HepG2 (cell line): ENCODE results near the gene WDR81. TPM values are rescaled to one million over a fixed set of nuclear protein-coding genes. Genes with fewer than 3 reads are reported as not detected.

Experiments
- ARNT ChIP-seq: fragments of 450-650 bp; IDR thresholded peaks from 2 replicates; pipeline ENCODE4 v1.6.1; 2017
- BHLHE40 ChIP-seq: IDR thresholded peaks from 2 replicates; pipeline ENCODE4 v1.6.1; 2011; ENCODE audit warnings: low read length, improper control_type of control experiment
- BORCS8-MEF2B ChIP-seq: sonication (generic); formaldehyde crosslinking; IDR thresholded peaks from 2 replicates; pipeline ENCODE4 v1.8.0; 2022; ENCODE audit warnings: mild to moderate bottlenecking, missing genetic modification reagents
- FOXK1 ChIP-seq: sonication (generic); formaldehyde crosslinking; IDR thresholded peaks from 2 replicates; pipeline ENCODE4 v1.4.0; 2020; ENCODE audit warnings: low read depth, missing genetic modification reagents, borderline replicate concordance
- GATAD2A ChIP-seq: IDR thresholded peaks from 2 replicates; pipeline ENCODE4 v1.6.1; 2016
- GTF3A ChIP-seq: sonication (generic); formaldehyde crosslinking; conservative IDR thresholded peaks from 2 replicates; pipeline ENCODE4 v1.4.0; 2020; ENCODE audit warnings: mild to moderate bottlenecking, missing genetic modification reagents
- HIC2 ChIP-seq: sonication (generic); formaldehyde crosslinking; IDR thresholded peaks from 2 replicates; pipeline ENCODE4 v1.9.0; 2022; ENCODE audit warnings: low read depth, missing genetic modification reagents
- JUND ChIP-seq: sonication (generic); formaldehyde crosslinking; IDR thresholded peaks from 2 replicates; pipeline ENCODE4 v1.8.0; 2022; ENCODE audit warnings: mild to moderate bottlenecking, missing genetic modification reagents
- LCORL ChIP-seq, 2 experiments: fragments of 450-650 bp in 1 of 2; sonication (generic) in 1 of 2; formaldehyde crosslinking in 1 of 2; IDR thresholded peaks; 2 replicates each; pipeline versions ENCODE4 v1.5.0 to v1.6.1; 2017 to 2020; ENCODE audit warnings: antibody characterized with exemption in 1 of 2, missing genetic modification reagents in 1 of 2
- MIER3 ChIP-seq: IDR thresholded peaks from 2 replicates; pipeline ENCODE4 v1.6.1; 2016; ENCODE audit warnings: missing compliant biosample characterization, borderline replicate concordance
- RFXANK ChIP-seq: IDR thresholded peaks from 2 replicates; pipeline ENCODE4 v1.6.1; 2016
- SIX1 ChIP-seq: sonication (generic); formaldehyde crosslinking; IDR thresholded peaks from 2 replicates; pipeline ENCODE4 v1.4.0; 2020; ENCODE audit warnings: missing genetic modification reagents, borderline replicate concordance
- SMAD9 ChIP-seq: sonication (generic); formaldehyde crosslinking; IDR thresholded peaks from 2 replicates; pipeline ENCODE4 v1.5.1; 2020; ENCODE audit warnings: mild to moderate bottlenecking, missing genetic modification reagents
- STAT6 ChIP-seq: sonication (generic); formaldehyde crosslinking; IDR thresholded peaks from 2 replicates; pipeline ENCODE4 v1.4.0; 2020; ENCODE audit warnings: missing genetic modification reagents, mild to moderate bottlenecking, borderline replicate concordance
- ZBTB20 ChIP-seq: sonication (generic); formaldehyde crosslinking; IDR thresholded peaks from 2 replicates; pipeline ENCODE4 v1.8.1; 2023; ENCODE audit warnings: missing genetic modification reagents, low read depth, mild to moderate bottlenecking, borderline replicate concordance
- ZBTB42 ChIP-seq: sonication (generic); formaldehyde crosslinking; IDR thresholded peaks from 2 replicates; pipeline ENCODE4 v1.5.0; 2020; ENCODE audit warnings: mild to moderate bottlenecking, missing genetic modification reagents
- ZFX ChIP-seq: sonication (generic); formaldehyde crosslinking; IDR thresholded peaks from 2 replicates; pipeline ENCODE4 v1.4.0; 2020; ENCODE audit warnings: mild to moderate bottlenecking, low read depth, missing genetic modification reagents, moderate library complexity
- ZNF367 ChIP-seq: sonication (generic); formaldehyde crosslinking; IDR thresholded peaks from 2 replicates; pipeline ENCODE4 v1.4.0; 2020; ENCODE audit warnings: missing genetic modification reagents, borderline replicate concordance
- ZNF543 ChIP-seq: sonication (generic); formaldehyde crosslinking; IDR thresholded peaks from 2 replicates; pipeline ENCODE4 v1.4.0; 2020; ENCODE audit warnings: mild to moderate bottlenecking, missing genetic modification reagents
- ZNF547 ChIP-seq: sonication (generic); formaldehyde crosslinking; IDR thresholded peaks from 2 replicates; pipeline ENCODE4 v1.5.1; 2020; ENCODE audit warnings: mild to moderate bottlenecking, missing genetic modification reagents
- ZNF615 ChIP-seq: sonication (generic); formaldehyde crosslinking; IDR thresholded peaks from 2 replicates; pipeline ENCODE4 v1.5.0; 2020; ENCODE audit warnings: mild to moderate bottlenecking, missing genetic modification reagents, borderline replicate concordance
- ZNF746 ChIP-seq: sonication (generic); formaldehyde crosslinking; IDR thresholded peaks from 2 replicates; pipeline ENCODE4 v1.8.0; 2022; ENCODE audit warnings: mild to moderate bottlenecking, missing genetic modification reagents
- ZNF782 ChIP-seq: sonication (generic); formaldehyde crosslinking; IDR thresholded peaks from 2 replicates; pipeline ENCODE4 v1.4.0; 2020; ENCODE audit warnings: missing genetic modification reagents, mild to moderate bottlenecking, borderline replicate concordance
- polyA plus RNA-seq, 8 experiments: library from polyadenylated mRNA; depleted of rRNA in 3 of 8; stranded (reverse) in 7 of 8; unstranded in 1 of 8; fragments of >200 nt; fragmentation: Illumina TruSeq in 4 of 8; extraction: Trizol in 4 of 8; gene quantifications; 2 replicates each; pipeline versions ENCODE4 v1.2.1 to v1.2.3, GENCODE V29; 2011 to 2016; ENCODE audit warnings: low read depth in 4 of 8, missing spikeins in 1 of 8, mixed read lengths in 1 of 8; ENCODE audit not compliant: insufficient read depth in 1 of 8
- total RNA-seq, 5 experiments: library from RNA; depleted of rRNA; stranded (reverse); fragments of >200 nt; fragmentation: Illumina TruSeq; extraction: Trizol; gene quantifications; 2 replicates each; pipeline ENCODE4 v1.2.3, GENCODE V29; 2016; ENCODE audit warnings: low read depth in 1 of 5
- TF ChIP-seq, protein P1 (sequence below): IDR thresholded peaks from 2 replicates; pipeline ENCODE4 v1.6.1; 2016; ENCODE audit warnings: missing compliant biosample characterization, missing genetic modification reagents, borderline replicate concordance

The WDR81 gene
- total and polyA plus RNA-seq, 2 of the 13 experiments (the other 11 are each of a cell fraction or from before 2014, with no cell fraction given) = 9.1 to 16.7 TPM

DNA sequence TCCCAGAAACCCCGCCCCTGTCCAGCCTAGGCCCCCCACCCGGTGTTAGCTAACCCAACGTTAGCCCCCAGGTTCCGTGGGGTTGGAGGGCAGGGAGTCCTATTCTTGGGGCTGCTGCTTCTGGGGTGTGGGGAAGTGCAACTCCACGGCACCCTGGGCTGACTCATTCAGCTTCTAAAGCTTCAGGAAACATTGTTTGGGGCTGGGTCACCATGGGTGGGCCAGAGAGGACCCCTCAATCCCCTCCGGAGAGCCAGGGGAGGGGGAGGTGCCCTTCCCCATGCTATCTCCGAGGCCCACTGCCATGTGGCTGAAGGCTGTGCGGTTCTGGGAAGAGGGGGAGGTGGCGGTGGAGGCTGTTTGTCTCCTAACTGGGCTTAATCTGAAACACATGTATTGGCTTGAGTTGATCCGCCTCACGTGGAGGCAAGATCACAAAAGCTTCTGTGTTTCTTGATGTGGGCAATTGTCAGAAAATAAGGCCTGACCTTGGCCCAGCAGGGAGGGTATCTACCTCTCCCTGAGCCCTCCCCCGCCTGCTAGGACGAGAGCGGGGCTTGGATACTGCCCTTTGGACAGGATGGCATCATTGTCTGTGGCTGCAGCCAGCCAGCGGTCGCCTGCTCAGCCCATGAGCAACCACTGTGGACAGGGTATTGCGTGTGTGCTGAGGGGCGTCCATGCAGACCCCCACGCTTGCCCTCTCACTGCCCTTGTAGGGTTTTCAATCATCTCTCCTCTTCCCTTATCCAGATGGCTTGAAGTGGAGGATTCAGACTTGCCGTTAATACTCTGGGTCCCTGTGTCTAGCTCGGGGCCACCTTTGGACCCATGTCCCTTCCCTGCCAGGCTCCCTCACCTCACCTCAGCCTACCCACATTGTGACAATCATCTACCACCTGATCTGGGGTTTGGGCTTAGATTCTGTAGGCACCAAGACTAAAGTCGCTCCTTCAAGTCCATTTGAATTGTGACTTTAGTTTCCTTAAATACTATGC lies 38.7 kb downstream of the WDR81 start (continued):
- TF ChIP-seq ZBTB42 (CRISPR knock-in tag) (no peak), MIER3 (CRISPR knock-in tag) (peak; percentile 55; the same call in 1 of the 2 replicates), BORCS8-MEF2B (CRISPR knock-in tag) (no peak; the same call in 1 of the 2 replicates), ZNF547 (CRISPR knock-in tag) (no peak), ZNF543 (peak; percentile 92), ZFX (peak; percentile 77; the same call in 1 of the 2 replicates), BHLHE40 (peak; percentile 92), GTF3A (CRISPR knock-in tag) (no peak), ARNT (no peak), ZBTB20 (peak; percentile 5; the same call in 1 of the 2 replicates), ZNF746 (CRISPR knock-in tag) (peak; percentile 93), GATAD2A (CRISPR knock-in tag) (peak; percentile 93), SIX1 (0 out of 2 replicates have a peak, but pooled peaks have one; percentile 34), ZNF782 (peak; percentile 37; the same call in 1 of the 2 replicates), RFXANK (CRISPR knock-in tag) (no peak; the same call in 1 of the 2 replicates), HIC2 (CRISPR knock-in tag) (peak; percentile 96), ZNF367 (CRISPR knock-in tag) (no peak), FOXK1 (CRISPR knock-in tag) (peak; percentile 62; the same call in 1 of the 2 replicates), LCORL (IDR thresholded peaks at IDR 0.05) (no peak), LCORL (CRISPR knock-in tag; IDR thresholded peaks at IDR 0.05) (peak; percentile 81; the same call in 1 of the 2 replicates), STAT6 (no peak), ZNF615 (CRISPR knock-in tag) (no peak), JUND (CRISPR knock-in tag) (peak; percentile 72; the same call in 1 of the 2 replicates), SMAD9 (CRISPR knock-in tag) (no peak)
- TF ChIP-seq, protein P1, sequence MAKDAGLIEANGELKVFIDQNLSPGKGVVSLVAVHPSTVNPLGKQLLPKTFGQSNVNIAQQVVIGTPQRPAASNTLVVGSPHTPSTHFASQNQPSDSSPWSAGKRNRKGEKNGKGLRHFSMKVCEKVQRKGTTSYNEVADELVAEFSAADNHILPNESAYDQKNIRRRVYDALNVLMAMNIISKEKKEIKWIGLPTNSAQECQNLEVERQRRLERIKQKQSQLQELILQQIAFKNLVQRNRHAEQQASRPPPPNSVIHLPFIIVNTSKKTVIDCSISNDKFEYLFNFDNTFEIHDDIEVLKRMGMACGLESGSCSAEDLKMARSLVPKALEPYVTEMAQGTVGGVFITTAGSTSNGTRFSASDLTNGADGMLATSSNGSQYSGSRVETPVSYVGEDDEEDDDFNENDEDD = peak; percentile 45; the same call in 1 of the 2 replicates
